ENCODE results near the gene CACNG4. TPM values are rescaled to one million over a fixed set of nuclear protein-coding genes. Genes with fewer than 3 reads are reported as not detected.

CACNG4 gene
- total RNA-seq, 2 experiments from 2014 or later: not detected

DNA sequence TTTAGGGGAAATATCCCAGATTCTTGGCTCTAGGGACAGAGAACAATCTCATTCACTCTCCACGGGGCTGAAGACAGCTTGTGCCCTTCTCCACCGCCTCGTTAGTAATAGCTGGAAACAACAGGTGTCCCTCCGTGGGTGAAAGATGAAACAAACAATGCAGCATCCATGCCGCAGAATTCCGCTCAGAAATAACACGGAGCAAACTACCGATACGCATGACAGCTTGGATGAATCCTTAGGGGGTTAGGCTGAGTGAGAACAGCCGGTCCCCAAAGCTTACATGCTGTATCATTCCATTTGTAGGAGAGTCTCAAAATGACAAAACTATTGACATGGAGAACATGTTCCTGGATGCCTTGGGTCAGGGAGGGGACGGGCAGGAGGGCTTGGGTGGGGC, 50.5 kb downstream of the CACNG4 start:
- no peaks in the 10 kb centered on the region for H3K36me3 ChIP-seq (ENCODE audit: insufficient read depth, low read length)
- H3K4me1 ChIP-seq (ENCODE audit: insufficient read depth, low read length, poor library complexity, severe bottlenecking): peaks cover 10% of the 10 kb centered on the region
- intact Hi-C loops (cut with micrococcal nuclease; ENCODE audit: unreplicated experiment): no loop called here
- no peak for TF ChIP-seq EZH2phosphoT487 (IDR thresholded peaks at IDR 0.05; ENCODE audit: borderline replicate concordance, low read depth, low read length)
- TF ChIP-seq CTCF (conservative IDR thresholded peaks at IDR 0.05; ENCODE audit: low read length): no peak
- H2AFZ ChIP-seq (ENCODE audit: low read length): no peak overlapping the region
- POLR2A ChIA-PET: interaction anchor here (0.5 to 0.6 kb wide), 2 partner anchors 137 to 837 kb away, joined by 5 to 6 read pairs; no protein-coding TSS in a partner anchor
- CTCF ChIA-PET (ENCODE audit: unreplicated experiment): no interaction called here
- no peaks in the 10 kb centered on the region for H3K9me2 ChIP-seq (ENCODE audit: insufficient read depth, low read length)
- no peaks in the 10 kb centered on the region for H3K9me3 ChIP-seq (ENCODE audit: low read length)
- no peak overlapping the region for H3K4me3 ChIP-seq (ENCODE audit: low read depth, low read length, poor library complexity, severe bottlenecking)
- H3K27ac ChIP-seq (ENCODE audit: low read depth, low read length, poor library complexity, severe bottlenecking): no peak overlapping the region
- no peak for DNase-seq (ENCODE audit: low spot score)
- BruUV-seq (replicated peaks): no TSS peak
- H4K20me1 ChIP-seq (ENCODE audit: insufficient read depth, low read length): no peaks in the 10 kb centered on the region
- no peaks in the 10 kb centered on the region for H3K79me2 ChIP-seq (ENCODE audit: insufficient read depth, low read depth, low read length)
- no peak overlapping the region for H3K4me2 ChIP-seq (ENCODE audit: low read length)

GRCh38 chr17:67016039-67016762, 51.7 kb downstream of the CACNG4 start:
- TF ChIP-seq EZH2phosphoT487 (IDR thresholded peaks at IDR 0.05; ENCODE audit: borderline replicate concordance, low read depth, low read length) (no peak), CTCF (conservative IDR thresholded peaks at IDR 0.05; ENCODE audit: low read length) (0 out of 2 replicates have a peak, but pooled peaks have one; percentile 27)
- no TSS peak for BruUV-seq (replicated peaks)
- intact Hi-C loops (cut with micrococcal nuclease; ENCODE audit: unreplicated experiment): no loop called here

DNA sequence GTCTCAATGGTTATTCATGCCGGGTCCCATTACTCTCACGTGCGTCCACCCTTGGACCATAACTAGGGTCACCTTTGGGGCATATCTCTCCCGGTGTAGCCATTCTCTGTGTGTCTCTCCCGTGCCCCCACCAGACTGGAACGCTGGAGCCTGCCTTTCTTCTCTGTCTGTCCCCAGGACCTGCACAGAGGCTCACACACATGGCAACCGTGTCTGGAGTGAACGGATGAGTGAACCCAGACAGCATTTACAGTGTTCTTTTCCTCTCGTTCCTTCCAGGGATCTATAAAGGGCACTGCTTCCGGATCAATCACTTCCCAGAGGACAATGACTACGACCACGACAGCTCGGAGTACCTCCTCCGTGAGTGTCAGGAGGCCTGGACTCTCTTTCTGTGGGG, 53.4 kb downstream of the CACNG4 start:
- Histone ChIP-seq H3K9me3 (ENCODE audit: low read length) (no peaks in the 10 kb centered on the region), H3K9me2 (ENCODE audit: insufficient read depth, low read length) (no peaks in the 10 kb centered on the region), H3K4me2 (ENCODE audit: low read length) (no peak overlapping the region), H3K79me2 (ENCODE audit: insufficient read depth, low read depth, low read length) (no peaks in the 10 kb centered on the region), H3K4me3 (ENCODE audit: low read depth, low read length, poor library complexity, severe bottlenecking) (no peak overlapping the region), H3K27ac (ENCODE audit: low read depth, low read length, poor library complexity, severe bottlenecking) (no peak overlapping the region), H3K4me1 (ENCODE audit: insufficient read depth, low read length, poor library complexity, severe bottlenecking) (no peaks in the 10 kb centered on the region), H4K20me1 (ENCODE audit: insufficient read depth, low read length) (no peaks in the 10 kb centered on the region), H3K36me3 (ENCODE audit: insufficient read depth, low read length) (no peaks in the 10 kb centered on the region), H2AFZ (ENCODE audit: low read length) (no peak overlapping the region)
- intact Hi-C loops (cut with micrococcal nuclease; ENCODE audit: unreplicated experiment): no loop called here
- no TSS peak for BruUV-seq (replicated peaks)
- no peak for DNase-seq (ENCODE audit: low spot score)
- ChIA-PET CTCF (ENCODE audit: unreplicated experiment) (no interaction called here), POLR2A (no interaction called here)
- TF ChIP-seq CTCF (conservative IDR thresholded peaks at IDR 0.05; ENCODE audit: low read length) (no peak), EZH2phosphoT487 (IDR thresholded peaks at IDR 0.05; ENCODE audit: borderline replicate concordance, low read depth, low read length) (no peak)

More at GRCh38 chr17:67016039-67016762, 51.7 kb downstream of the CACNG4 start:
- Histone ChIP-seq H3K36me3 (ENCODE audit: insufficient read depth, low read length) (no peaks in the 10 kb centered on the region), H2AFZ (ENCODE audit: low read length) (no peak overlapping the region), H3K9me2 (ENCODE audit: insufficient read depth, low read length) (no peaks in the 10 kb centered on the region), H3K4me1 (ENCODE audit: insufficient read depth, low read length, poor library complexity, severe bottlenecking) (peaks cover 10% of the 10 kb centered on the region), H3K27ac (ENCODE audit: low read depth, low read length, poor library complexity, severe bottlenecking) (no peak overlapping the region), H3K79me2 (ENCODE audit: insufficient read depth, low read depth, low read length) (no peaks in the 10 kb centered on the region), H3K9me3 (ENCODE audit: low read length) (no peaks in the 10 kb centered on the region), H4K20me1 (ENCODE audit: insufficient read depth, low read length) (no peaks in the 10 kb centered on the region), H3K4me3 (ENCODE audit: low read depth, low read length, poor library complexity, severe bottlenecking) (no peak overlapping the region), H3K4me2 (ENCODE audit: low read length) (no peak overlapping the region)
- ChIA-PET CTCF (ENCODE audit: unreplicated experiment) (no interaction called here), POLR2A (interaction anchor here (0.6 to 0.7 kb wide), 2 partner anchors 65 to 359 kb away, joined by 3 read pairs; no protein-coding TSS in a partner anchor)
- no peak for DNase-seq (ENCODE audit: low spot score)
